H1 (cell line): Measurements from ENCODE around the gene TMEM138. TPM values are rescaled to one million over a fixed set of nuclear protein-coding genes. Genes with fewer than 3 reads are reported as not detected.

ENCODE experiments used
- CTCF ChIA-PET: fragments of 300-600 bp; sonication (Branson Sonifier 250); formaldehyde crosslinking; loops from one replicate; lab custom pipeline; 2021; ENCODE audit not compliant: partially characterized antibody; lab: Charles Lee
- POLR2A ChIA-PET: fragments of 300-600 bp; sonication (Branson Sonifier 250); formaldehyde crosslinking; loops from one replicate; lab custom pipeline; 2021; ENCODE audit warnings: inconsistent platforms; ENCODE audit not compliant: partially characterized antibody; lab: Charles Lee
- DNase-seq, 2 experiments: peaks; one replicate each; pipeline versions ENCODE4 v3.0.0 to v3.0.0-alpha.2; 2010 to 2022; ENCODE audit warnings: low spot score in 2 of 2, low read depth in 1 of 2, mixed read lengths in 1 of 2
- FAIRE-seq: peaks from 2 replicates; lab custom pipeline; 2011; peaks lifted over from hg19 to GRCh38; lab: Jason Lieb, UNC
- H2AFZ ChIP-seq: 2 replicates; pipeline ENCODE4 v1.8.1; 2012; ENCODE audit warnings: low read length, inconsistent platforms
- H2AK5ac ChIP-seq: 2 replicates; pipeline ENCODE4 v1.6.1; 2013; ENCODE audit warnings: low read depth, low read length
- H2BK120ac ChIP-seq: replicated peaks from 2 replicates; pipeline ENCODE3; 2013; ENCODE audit warnings: low read depth, low read length, inconsistent platforms
- H2BK12ac ChIP-seq: 2 replicates; pipeline ENCODE4 v1.6.1; 2013; ENCODE audit warnings: low read depth, low read length
- H2BK15ac ChIP-seq: 2 replicates; pipeline ENCODE4 v1.6.1; 2013; ENCODE audit warnings: low read length
- H2BK20ac ChIP-seq: 2 replicates; pipeline ENCODE4 v1.6.1; 2013; ENCODE audit warnings: low read length
- H2BK5ac ChIP-seq: 2 replicates; pipeline ENCODE4 v1.6.1; 2013; ENCODE audit warnings: low read depth, low read length
- H3K14ac ChIP-seq: 2 replicates; pipeline ENCODE4 v1.6.1; 2013; ENCODE audit warnings: inconsistent platforms; ENCODE audit not compliant: insufficient read length
- H3K18ac ChIP-seq: 2 replicates; pipeline ENCODE4 v1.6.1; 2013; ENCODE audit warnings: low read length; ENCODE audit errors: extremely low read depth
- H3K23ac ChIP-seq: 2 replicates; pipeline ENCODE4 v1.6.1; 2013; ENCODE audit warnings: inconsistent platforms; ENCODE audit not compliant: insufficient read length
- H3K23me2 ChIP-seq: 2 replicates; pipeline ENCODE4 v1.6.1; 2013; ENCODE audit warnings: low read depth, low read length
- H3K27ac ChIP-seq: 2 replicates; pipeline ENCODE4 v1.6.1; 2011; ENCODE audit warnings: low read depth, low read length, inconsistent platforms
- H3K27me3 ChIP-seq, 4 experiments: replicated peaks in 1 of 4; 1 replicate in 1 of 4; 2 replicates in 3 of 4; pipeline versions ENCODE4 v1.6.1 to v1.8.1; 2011 to 2013; ENCODE audit warnings: low read length in 3 of 4, mild to moderate bottlenecking in 3 of 4, inconsistent platforms in 2 of 4, mixed read lengths in 2 of 4, moderate library complexity in 1 of 4; ENCODE audit not compliant: control insufficient read depth in 3 of 4, insufficient read depth in 3 of 4; ENCODE audit errors: extremely low read depth in 1 of 4
- H3K36me3 ChIP-seq, 4 experiments: 2 replicates each; pipeline versions ENCODE4 v1.6.1 to v1.8.1; 2011 to 2013; ENCODE audit warnings: mild to moderate bottlenecking in 4 of 4, low read length in 3 of 4, moderate library complexity in 2 of 4, control low read depth in 1 of 4, inconsistent platforms in 1 of 4; ENCODE audit not compliant: insufficient read depth in 4 of 4, control insufficient read depth in 2 of 4
- H3K4ac ChIP-seq: replicated peaks from 2 replicates; pipeline ENCODE3; 2013; ENCODE audit warnings: low read length, low read depth, mixed read lengths, inconsistent platforms; ENCODE audit not compliant: insufficient read length
- H3K4me1 ChIP-seq, 4 experiments: replicated peaks in 1 of 4; 1 replicate in 1 of 4; 2 replicates in 3 of 4; pipeline versions ENCODE4 v1.6.1 to v1.8.1; 2011 to 2013; ENCODE audit warnings: low read length in 3 of 4, inconsistent platforms in 2 of 4, mixed read lengths in 1 of 4; ENCODE audit not compliant: insufficient read depth in 4 of 4, control insufficient read depth in 3 of 4
- H3K4me2 ChIP-seq, 2 experiments: 2 replicates each; pipeline versions ENCODE4 v1.6.1 to v1.8.1; 2011 to 2013; ENCODE audit warnings: low read depth in 2 of 2, low read length in 2 of 2, control low read depth in 1 of 2, inconsistent platforms in 1 of 2, mild to moderate bottlenecking in 1 of 2; ENCODE audit not compliant: insufficient read depth in 1 of 2
- H3K4me3 ChIP-seq, 4 experiments: fragments of 200-600, 300-600 bp in 1 of 4; sonication (generic), shearing (Covaris generic), sonication (Bioruptor Twin) in 1 of 4; 2 replicates each; pipeline versions ENCODE4 v1.5.1 to v1.8.1; 2011 to 2016; ENCODE audit warnings: low read length in 4 of 4, low read depth in 3 of 4, control low read depth in 2 of 4, inconsistent platforms in 2 of 4, mild to moderate bottlenecking in 2 of 4, mixed read lengths in 1 of 4, moderate library complexity in 1 of 4; ENCODE audit not compliant: insufficient read depth in 2 of 4; ENCODE audit errors: extremely low read depth in 1 of 4
- H3K56ac ChIP-seq: replicated peaks from 2 replicates; pipeline ENCODE3; 2013; ENCODE audit warnings: low read depth, mild to moderate bottlenecking, mixed read lengths, low read length, inconsistent platforms; ENCODE audit not compliant: insufficient read length
- H3K79me1 ChIP-seq: 2 replicates; pipeline ENCODE4 v1.6.1; 2013; ENCODE audit warnings: low read depth, low read length, control low read depth
- H3K79me2 ChIP-seq, 2 experiments: 2 replicates each; pipeline versions ENCODE4 v1.6.1 to v1.8.1; 2012 to 2013; ENCODE audit warnings: low read length in 2 of 2, mild to moderate bottlenecking in 2 of 2, inconsistent platforms in 1 of 2; ENCODE audit not compliant: insufficient read depth in 2 of 2, control insufficient read depth in 1 of 2
- H3K9ac ChIP-seq, 4 experiments: replicated peaks in 1 of 4; 1 replicate in 1 of 4; 2 replicates in 3 of 4; pipeline versions ENCODE4 v1.6.1 to v1.8.1; 2011 to 2013; ENCODE audit warnings: low read depth in 3 of 4, low read length in 3 of 4, control low read depth in 2 of 4, mild to moderate bottlenecking in 2 of 4, moderate library complexity in 2 of 4, inconsistent platforms in 1 of 4; ENCODE audit errors: extremely low read depth in 1 of 4
- H3K9me3 ChIP-seq, 2 experiments: 2 replicates each; pipeline versions ENCODE4 v1.6.1 to v1.8.1; 2012 to 2013; ENCODE audit warnings: mild to moderate bottlenecking in 2 of 2, moderate library complexity in 2 of 2, control low read depth in 1 of 2, inconsistent platforms in 1 of 2, low read depth in 1 of 2, low read length in 1 of 2, mixed read lengths in 1 of 2; ENCODE audit not compliant: insufficient read depth in 2 of 2
- H4K20me1 ChIP-seq, 2 experiments: replicated peaks in 1 of 2; 2 replicates each; pipeline versions ENCODE3 to v1.8.1; 2011 to 2013; ENCODE audit warnings: inconsistent platforms in 2 of 2, low read length in 2 of 2, mild to moderate bottlenecking in 1 of 2; ENCODE audit not compliant: insufficient read depth in 2 of 2, control insufficient read depth in 1 of 2
- H4K5ac ChIP-seq: 2 replicates; pipeline ENCODE4 v1.6.1; 2013; ENCODE audit warnings: low read length, low read depth, mixed read lengths, inconsistent platforms; ENCODE audit not compliant: insufficient read length
- H4K8ac ChIP-seq: 2 replicates; pipeline ENCODE4 v1.8.0; 2013; ENCODE audit warnings: mild to moderate bottlenecking, moderate library complexity, low read length, inconsistent platforms; ENCODE audit not compliant: insufficient read depth; ENCODE audit errors: extremely low read depth
- H4K91ac ChIP-seq: replicated peaks from 2 replicates; pipeline ENCODE3; 2013; ENCODE audit warnings: low read length, mixed read lengths, inconsistent platforms; ENCODE audit not compliant: insufficient read length
- BRCA1 ChIP-seq: IDR thresholded peaks from 2 replicates; pipeline ENCODE4 v1.6.1; 2012; ENCODE audit warnings: low read depth, low read length, improper control_type of control experiment
- EP300 ChIP-seq, 2 experiments: IDR thresholded peaks; 1 replicate in 1 of 2; 2 replicates in 1 of 2; pipeline ENCODE4 v1.6.1; 2011 to 2012; ENCODE audit warnings: low read depth in 2 of 2, low read length in 2 of 2, mild to moderate bottlenecking in 2 of 2, borderline replicate concordance in 1 of 2, inconsistent platforms in 1 of 2, moderate library complexity in 1 of 2
- FOSL1 ChIP-seq: IDR thresholded peaks from 2 replicates; pipeline ENCODE4 v1.6.1; 2011; ENCODE audit warnings: mild to moderate bottlenecking, low read depth, low read length, moderate library complexity; ENCODE audit not compliant: insufficient read depth
- GABPA ChIP-seq: IDR thresholded peaks from 2 replicates; pipeline ENCODE4 v1.6.1; 2011; ENCODE audit warnings: mild to moderate bottlenecking, low read length, moderate library complexity, borderline replicate concordance; ENCODE audit not compliant: insufficient read depth
- KDM1A ChIP-seq: fragments of 200-600, 300-600 bp; sonication (generic); IDR thresholded peaks from 2 replicates; pipeline ENCODE4 v1.7.1; 2016; ENCODE audit warnings: mild to moderate bottlenecking, low read length, borderline replicate concordance
- KDM5A ChIP-seq: fragments of 200-600 bp; IDR thresholded peaks from 2 replicates; pipeline ENCODE4 v1.7.1; 2012; ENCODE audit warnings: mild to moderate bottlenecking, low read length, inconsistent platforms, mixed read lengths
- NANOG ChIP-seq: IDR thresholded peaks from 2 replicates; pipeline ENCODE4 v1.6.1; 2011; ENCODE audit warnings: low read length, low read depth, mild to moderate bottlenecking, inconsistent platforms; ENCODE audit not compliant: insufficient read depth, poor library complexity, severe bottlenecking
- POLR2A ChIP-seq, 2 experiments: IDR thresholded peaks; 1 replicate in 1 of 2; 2 replicates in 1 of 2; pipeline ENCODE4 v1.6.1; 2011; ENCODE audit warnings: low read depth in 2 of 2, low read length in 2 of 2, mild to moderate bottlenecking in 2 of 2; ENCODE audit errors: control extremely low read depth in 1 of 2
- RBBP5 ChIP-seq: IDR thresholded peaks from 2 replicates; pipeline ENCODE4 v1.7.1; 2012; ENCODE audit warnings: low read depth, mild to moderate bottlenecking, inconsistent platforms, low read length, moderate library complexity, borderline replicate concordance
- RNF2 ChIP-seq: fragments of 200-900, 300-1000 bp; sonication (generic); IDR thresholded peaks from 2 replicates; pipeline ENCODE4 v1.7.1; 2016; ENCODE audit warnings: borderline replicate concordance, low read depth, mild to moderate bottlenecking, antibody characterized with exemption, low read length; ENCODE audit not compliant: poor library complexity, severe bottlenecking; ENCODE audit errors: missing control alignments
- SAP30 ChIP-seq: fragments of 300-600 bp; sonication (generic); IDR thresholded peaks from 2 replicates; pipeline ENCODE4 v1.7.1; 2012; ENCODE audit warnings: low read length, moderate library complexity, mild to moderate bottlenecking, inconsistent platforms; ENCODE audit not compliant: insufficient read depth, insufficient replicate concordance
- SIN3A ChIP-seq, 2 experiments: IDR thresholded peaks in 1 of 2; conservative IDR thresholded peaks in 1 of 2; 2 replicates each; pipeline ENCODE4 v1.6.1; 2011 to 2012; ENCODE audit warnings: low read length in 2 of 2, improper control_type of control experiment in 1 of 2, low read depth in 1 of 2, mild to moderate bottlenecking in 1 of 2
- SP2 ChIP-seq: IDR thresholded peaks from 2 replicates; pipeline ENCODE4 v1.6.1; 2012; ENCODE audit warnings: mild to moderate bottlenecking, low read length, inconsistent platforms
- WGBS, 2 experiments: shearing (Covaris generic) in 1 of 2; methylation state at CpG; one replicate each; pipeline versions ENCODE4 v1.1.6 to v1.1.7; 2013 to 2015; ENCODE audit warnings: low lambda C conversion rate in 2 of 2, mixed read lengths in 2 of 2, inconsistent platforms in 1 of 2, low coverage in 1 of 2, missing lambda C conversion rate in 1 of 2; ENCODE audit not compliant: insufficient replicate concordance in 2 of 2, insufficient coverage in 1 of 2, insufficient read length in 1 of 2; ENCODE audit errors: extremely low coverage in 1 of 2, missing lambda C conversion rate in 1 of 2; 5-methylcytosine and 5-hydroxymethylcytosine counted together
- polyA plus RNA-seq, 7 experiments: library from polyadenylated mRNA; depleted of rRNA in 3 of 7; stranded (reverse) in 5 of 7; unstranded in 2 of 7; fragments of >200 nt in 5 of 7; fragments of 200-250 nt in 2 of 7; gene quantifications; 1 replicate in 5 of 7; 2 replicates in 1 of 7; 4 replicates in 1 of 7; pipeline versions ENCODE4 v1.2.1 to v1.2.3, GENCODE V29; 2011 to 2013; ENCODE audit warnings: missing spikeins in 2 of 7, mixed read lengths in 2 of 7
- total RNA-seq: library from RNA; stranded (reverse); fragmentation: NEBNext Ultra II Directional; extraction: Animal tissue kit (Norgen Biotek cat#: 25700); gene quantifications from 2 replicates; pipeline ENCODE4 v1.2.1, GENCODE V29; 2021

TMEM138 gene
- total and polyA plus RNA-seq, 2 of the 8 experiments (the other 6 are each of a cell fraction or from before 2014, with no cell fraction given), result 32.9 to 59.0 TPM

- ChIA-PET CTCF (interaction anchor here (0.8 to 3.1 kb wide), 2 partner anchors 68 to 113 kb away, joined by 4 to 9 read pairs; no protein-coding TSS in a partner anchor), POLR2A (interaction anchor here (1.1 to 5.4 kb wide), 5 partner anchors 12 to 92 kb away, joined by 3 to 60 read pairs (median 19); partner anchors contain the start of gene TMEM216)
- no peak overlapping the region for H2AFZ ChIP-seq
- DNase-seq (no peak), FAIRE-seq (no peak)
- H3K23me2 ChIP-seq, result no peaks in the 10 kb centered on the region
- H3K36me3 ChIP-seq, result peaks cover 36 to 61% (median 56%) of the 10 kb centered on the region in 4 experiments
- no peak overlapping the region for H2BK120ac ChIP-seq
- H3K4me1 ChIP-seq, result no peaks in the 10 kb centered on the region
- no peak overlapping the region for H4K5ac ChIP-seq
- no peak overlapping the region for H2BK5ac ChIP-seq
- H2BK15ac ChIP-seq, result no peak overlapping the region
- no peaks in the 10 kb centered on the region for H3K9me3 ChIP-seq
- no peak overlapping the region for H3K4me3 ChIP-seq
- no peak overlapping the region for H3K56ac ChIP-seq
- H3K4ac ChIP-seq, result no peak overlapping the region
- no peak overlapping the region for H3K27ac ChIP-seq
- H3K9ac ChIP-seq, result no peak overlapping the region
- no peak overlapping the region for H3K18ac ChIP-seq
- H3K79me2 ChIP-seq, result no peaks in the 10 kb centered on the region
- H4K20me1 ChIP-seq, result peaks cover 0 to 8% of the 10 kb centered on the region in 2 experiments
- H3K14ac ChIP-seq, result no peak overlapping the region
- H2BK20ac ChIP-seq, result no peak overlapping the region
- no peaks in the 10 kb centered on the region; the same call in 1 of the 2 replicates for H3K79me1 ChIP-seq
- H4K91ac ChIP-seq, result no peak overlapping the region
- no peak overlapping the region for H3K4me2 ChIP-seq
- no peak overlapping the region for H3K23ac ChIP-seq
- no peak overlapping the region for H4K8ac ChIP-seq
- 90% methylated on average over 5 of the region's 5 CpGs; no CpG with 5 or more reads in 1 of the 2 experiments for WGBS, 2 experiments
- H2AK5ac ChIP-seq, result no peak overlapping the region
- H3K27me3 ChIP-seq, result no peaks in the 10 kb centered on the region
- H2BK12ac ChIP-seq, result no peak overlapping the region
- TF ChIP-seq SIN3A (conservative IDR thresholded peaks at IDR 0.05 in 1 of 2, IDR thresholded peaks at IDR 0.05 in 1 of 2; ENCODE audit: low read depth in 1 of 2, low read length in 2 of 2) (no peak), RNF2 (no peak), RBBP5 (no peak), NANOG (no peak), POLR2A (IDR thresholded peaks at IDR 0.05; ENCODE audit: control extremely low read depth in 1 of 2, low read depth in 2 of 2, low read length in 2 of 2) (no peak), KDM5A (no peak), GABPA (no peak), SP2 (no peak), KDM1A (no peak), EP300 (IDR thresholded peaks at IDR 0.05; ENCODE audit: borderline replicate concordance in 1 of 2, low read depth in 2 of 2, low read length in 2 of 2) (no peak), FOSL1 (no peak), SAP30 (no peak), BRCA1 (no peak)
Observed at GRCh38 chr11:61404103-61404502, 41.9 kb downstream of the TMEM138 start.
